T-helper 2 cell (primary cell): Measurements from ENCODE around the gene AKR1C1.
"Not testable (repeated sequence)": the region's sequence is repeated elsewhere in the genome, so short reads cannot be mapped to it uniquely, and the experiment has no call there.

Source experiments
- DNase-seq, 5 experiments: peaks; one replicate each; pipeline versions ENCODE4 v3.0.0 to v3.0.0-alpha.2; 2012 to 2022

Gene AKR1C1

GRCh38 chr10:4947635-4948596, 15.3 kb upstream of the AKR1C1 start:
- DNase-seq: no peak

DNA sequence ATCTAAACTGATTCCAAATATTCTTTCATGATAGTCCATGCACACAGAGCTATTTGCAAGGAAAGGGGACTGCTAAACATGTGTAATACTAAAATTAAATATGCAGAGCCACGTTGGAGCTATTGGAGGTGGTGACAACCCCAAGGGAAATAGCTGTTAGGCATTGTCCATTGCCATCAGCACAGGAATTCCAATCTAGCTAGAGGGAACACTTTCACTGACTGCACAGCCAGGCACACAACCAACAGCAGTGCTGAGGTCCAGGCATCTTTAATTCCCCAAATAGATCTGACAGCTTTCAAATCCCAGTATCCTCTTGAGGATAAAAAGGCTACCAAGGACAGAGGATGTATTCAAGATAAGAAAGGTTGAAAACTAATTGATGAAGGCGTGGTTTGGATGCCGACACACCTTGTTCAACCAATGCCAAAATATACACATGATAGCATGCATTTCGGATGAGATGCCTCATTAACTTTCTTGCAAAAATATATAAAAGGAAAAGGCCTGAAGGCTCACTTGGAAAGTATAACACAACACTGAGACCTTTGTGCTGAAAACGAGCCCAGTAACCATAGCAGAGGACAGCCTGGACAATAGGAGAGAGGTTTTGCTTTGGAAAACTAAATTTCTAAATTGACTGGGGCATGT, 11.6 kb upstream of the AKR1C1 start:
- not testable (repeated sequence) for DNase-seq

DNA sequence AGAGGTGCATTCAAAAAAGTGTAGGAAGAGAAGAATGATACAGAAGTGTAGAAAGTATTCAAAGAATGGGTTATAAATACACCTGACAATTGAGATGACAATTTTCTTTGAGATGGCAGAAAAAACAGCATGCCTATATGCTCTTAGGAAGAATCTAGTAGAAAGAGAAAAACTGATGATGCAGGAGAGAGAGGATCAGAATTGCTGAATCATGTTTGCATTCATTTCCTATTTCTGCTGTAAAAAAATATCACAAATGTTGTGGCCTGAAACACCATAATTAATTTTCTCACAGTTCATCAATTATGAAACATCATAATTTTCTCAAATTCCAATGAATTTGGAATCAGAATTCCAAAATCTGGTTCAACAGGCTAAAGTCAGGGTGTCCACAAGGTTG, 9.8 kb upstream of the AKR1C1 start:
- DNase-seq: no peak

DNA sequence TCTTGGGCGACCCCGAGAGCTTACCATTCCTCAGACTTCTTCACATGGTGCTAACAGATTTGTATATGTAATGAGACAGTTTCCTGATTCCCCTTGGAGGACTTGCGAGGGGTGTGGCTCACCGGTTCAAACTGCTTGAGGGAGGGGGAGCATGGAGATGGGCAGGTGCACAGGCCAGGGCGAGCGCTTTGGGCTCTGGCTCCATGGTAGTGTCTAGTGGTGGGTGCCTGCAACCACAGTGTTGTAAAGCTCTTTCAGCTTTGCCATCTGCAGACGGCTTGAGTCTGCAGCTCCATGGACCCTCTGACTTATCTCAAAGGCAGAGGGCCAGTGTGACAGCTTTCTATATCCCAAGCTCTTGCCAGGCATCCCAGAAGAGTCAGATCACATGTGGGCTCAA, 7.1 kb upstream of the AKR1C1 start:
- DNase-seq: not testable (repeated sequence)

GRCh38 chr10:4956955-4957645, 6.1 kb upstream of the AKR1C1 start:
- not testable (repeated sequence) for DNase-seq

DNA sequence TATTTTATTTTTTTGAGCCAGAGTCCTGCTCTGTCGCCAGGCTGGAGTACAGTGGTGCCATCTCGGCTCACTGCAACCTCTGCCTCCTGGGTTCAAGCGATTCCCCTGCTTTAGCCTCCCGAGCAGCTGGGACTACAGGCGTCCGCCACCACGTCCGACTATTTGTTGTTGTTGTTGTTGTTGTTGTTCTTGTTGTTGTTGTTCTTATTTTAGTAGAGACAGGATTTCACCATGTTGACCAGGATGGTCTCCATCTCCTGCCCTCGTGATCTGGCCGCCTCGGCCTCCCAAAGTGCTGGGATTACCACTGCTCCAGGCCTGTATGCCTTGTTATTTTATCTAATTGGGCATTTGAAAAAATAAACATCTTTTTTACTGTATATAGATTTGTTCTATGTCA, 1.7 kb upstream of the AKR1C1 start:
- not testable (repeated sequence) for DNase-seq

DNA sequence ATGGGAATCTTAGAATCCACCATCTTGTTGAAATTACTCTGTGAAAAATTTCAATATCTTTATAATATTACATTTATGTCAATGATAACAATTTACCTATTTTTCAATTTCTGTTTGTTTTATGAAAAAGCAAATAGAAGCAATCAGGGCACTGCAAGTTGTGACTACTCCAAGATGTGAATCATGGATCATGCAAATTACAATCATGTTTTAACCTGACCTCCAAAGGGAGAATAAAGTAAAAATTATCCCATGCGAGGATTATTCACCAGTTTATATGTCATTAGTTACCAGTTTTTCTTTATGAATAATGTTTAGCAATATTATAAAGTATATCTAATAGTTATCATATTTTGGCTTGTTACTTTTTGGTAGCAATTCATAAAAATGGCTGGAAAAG, 907 bp upstream of the AKR1C1 start:
- DNase-seq: not testable (repeated sequence)

- DNase-seq: not testable (repeated sequence)
These were observed 570 bp downstream of the AKR1C1 start for GRCh38 chr10:4963815-4964154.

DNA sequence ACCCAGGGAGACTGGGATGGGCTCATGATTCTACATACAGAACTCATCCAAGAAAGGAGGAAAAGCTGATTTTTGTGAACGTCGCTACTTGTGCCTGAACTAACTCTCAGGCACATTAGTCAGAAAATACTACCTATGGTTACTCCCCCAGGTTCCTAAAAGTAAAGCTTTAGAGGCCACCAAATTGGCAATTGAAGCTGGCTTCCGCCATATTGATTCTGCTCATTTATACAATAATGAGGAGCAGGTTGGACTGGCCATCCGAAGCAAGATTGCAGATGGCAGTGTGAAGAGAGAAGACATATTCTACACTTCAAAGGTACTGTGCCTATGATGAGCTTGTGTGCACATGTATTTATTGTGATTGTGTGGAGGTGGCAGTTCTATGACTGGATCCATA, 2.5 kb downstream of the AKR1C1 start:
- DNase-seq: not testable (repeated sequence)

GRCh38 chr10:4967189-4967588, 4.0 kb downstream of the AKR1C1 start:
- not testable (repeated sequence) for DNase-seq

- DNase-seq: not testable (repeated sequence)
These were observed 6.1 kb downstream of the AKR1C1 start for GRCh38 chr10:4969289-4969688.

DNA sequence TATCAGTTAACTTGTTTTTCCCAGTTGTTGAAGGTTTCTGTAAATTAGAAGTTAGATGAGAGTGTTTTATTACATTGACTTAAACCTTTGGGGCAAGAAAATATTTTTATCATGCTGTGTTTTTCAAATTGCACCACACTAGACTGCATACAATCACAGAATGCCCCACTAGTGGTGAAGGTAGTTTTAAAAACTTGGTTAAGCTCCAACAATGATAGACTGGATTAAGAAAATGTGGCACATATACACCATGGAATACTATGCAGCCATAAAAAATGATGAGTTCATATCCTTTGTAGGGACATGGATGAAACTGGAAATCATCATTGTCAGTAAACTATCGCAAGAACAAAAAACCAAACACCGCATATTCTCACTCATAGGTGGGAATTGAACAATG, 7.1 kb downstream of the AKR1C1 start:
- not testable (repeated sequence) for DNase-seq

DNA sequence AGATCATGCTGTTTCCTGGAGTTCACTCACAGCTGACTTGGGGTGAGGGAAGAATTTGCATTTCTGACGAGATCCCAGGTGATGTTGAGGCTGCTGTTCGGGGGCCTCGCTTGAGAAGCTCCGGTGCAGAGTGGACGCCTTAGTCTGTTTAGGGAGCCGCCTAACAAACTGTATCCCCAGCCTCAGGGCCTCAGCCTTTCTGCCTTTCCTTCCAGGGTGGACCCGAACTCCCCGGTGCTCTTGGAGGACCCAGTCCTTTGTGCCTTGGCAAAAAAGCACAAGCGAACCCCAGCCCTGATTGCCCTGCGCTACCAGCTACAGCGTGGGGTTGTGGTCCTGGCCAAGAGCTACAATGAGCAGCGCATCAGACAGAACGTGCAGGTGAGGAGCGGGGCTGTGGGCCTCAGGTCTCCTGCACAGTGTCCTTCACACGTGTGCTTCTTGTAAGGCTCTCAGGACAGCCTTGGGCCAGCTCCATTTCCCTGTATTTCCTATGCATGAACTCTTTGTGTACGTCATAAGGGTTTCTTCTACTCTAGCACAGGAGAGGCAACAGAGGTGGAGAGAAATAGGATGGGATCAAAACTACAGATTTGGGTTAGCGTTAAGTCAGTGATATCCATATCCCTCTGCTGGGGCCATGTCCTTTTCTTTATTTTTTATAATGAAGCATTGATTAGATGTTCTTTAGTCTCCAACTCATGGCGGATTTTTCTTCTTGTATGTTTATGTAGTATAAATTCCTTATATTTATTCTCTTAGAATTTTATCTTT, 9.3 kb downstream of the AKR1C1 start:
- not testable (repeated sequence) for DNase-seq

GRCh38 chr10:4973294-4973693, 10.1 kb downstream of the AKR1C1 start:
- not testable (repeated sequence) for DNase-seq

DNA sequence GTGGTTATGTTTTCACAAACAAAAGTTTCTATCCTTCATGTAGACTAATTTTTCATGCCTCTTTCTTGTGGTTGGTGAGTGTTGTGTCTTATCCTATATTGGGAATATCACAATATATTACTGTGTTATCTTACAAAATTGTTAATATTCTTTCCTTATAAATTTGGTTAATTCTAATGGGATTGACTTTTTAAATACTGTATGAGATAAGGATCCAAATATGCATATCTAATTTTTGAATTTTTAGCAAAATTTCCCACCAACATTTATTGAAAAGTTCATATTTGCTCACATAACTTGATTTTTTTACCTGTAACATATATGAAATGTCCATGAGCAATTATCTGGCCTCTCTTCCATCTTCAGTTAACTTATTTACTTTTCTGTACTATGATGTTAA, 11.2 kb downstream of the AKR1C1 start:
- DNase-seq: not testable (repeated sequence)

- no peak for DNase-seq
These were observed 13.8 kb downstream of the AKR1C1 start for GRCh38 chr10:4977025-4977424.

- no peak for DNase-seq
These were observed 15.7 kb downstream of the AKR1C1 start for GRCh38 chr10:4978870-4979269.

- no peak for DNase-seq
These were observed 17.6 kb downstream of the AKR1C1 start for GRCh38 chr10:4980793-4981192.

- peak in 1 of 5 experiments; percentile 35 for DNase-seq
These were observed 18.7 kb downstream of the AKR1C1 start for GRCh38 chr10:4981722-4982471.

DNA sequence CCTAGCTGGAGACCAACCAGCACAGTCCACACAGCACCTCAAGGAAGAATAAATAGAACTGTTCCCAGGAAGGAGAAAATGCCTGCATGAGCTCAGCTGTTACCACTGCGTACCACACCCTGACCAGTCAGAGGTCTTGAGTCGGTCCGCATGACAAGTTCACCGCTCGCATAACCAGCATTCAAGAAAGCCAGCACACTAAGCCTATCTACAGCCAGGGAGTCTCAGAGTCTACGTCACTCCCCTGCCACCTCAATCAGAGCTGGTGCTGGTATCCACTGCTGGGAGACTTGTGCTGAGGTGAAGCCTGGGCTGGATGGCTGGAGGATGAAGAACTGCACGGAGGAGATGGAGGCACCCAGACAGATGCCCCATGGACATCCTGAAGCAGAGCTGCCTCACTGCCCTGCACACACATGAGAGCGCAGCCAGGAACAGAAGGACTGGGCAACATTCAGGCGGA, 19.6 kb downstream of the AKR1C1 start:
- no peak for DNase-seq

- no peak for DNase-seq
These were observed 20.5 kb downstream of the AKR1C1 start for GRCh38 chr10:4983615-4984216.
